ENCODE results near the gene CCDC8. TPM values are rescaled to one million over a fixed set of nuclear protein-coding genes. Genes with fewer than 3 reads are reported as not detected.

CCDC8 gene
- total and polyA plus RNA-seq, 2 experiments from 2014 or later, result 5.6 to 16.5 TPM

GRCh38 chr19:46427518-46428045 is 14.2 kb upstream of the CCDC8 start:
- H3K27me3 Mint-ChIP-seq (ENCODE audit: insufficient read depth, low read depth, poor library complexity), result peaks cover 13% of the 10 kb centered on the region
- Histone ChIP-seq H3K4me2 (no peak overlapping the region), H3K27me3 (ENCODE audit: insufficient read depth) (no peaks in the 10 kb centered on the region), H3K27ac (ENCODE audit: low read depth) (no peak overlapping the region), H3K4me1 (ENCODE audit: insufficient read depth) (peaks cover 11% of the 10 kb centered on the region), H2AFZ (no peak overlapping the region), H3K9me2 (ENCODE audit: insufficient read depth) (no peaks in the 10 kb centered on the region), H3K4me3 (peak overlapping the region; percentile 69; the same call in 1 of the 2 replicates), H3F3A (replicated peaks; ENCODE audit: low read depth) (no peaks in the 10 kb centered on the region), H4K20me1 (replicated peaks; ENCODE audit: insufficient read depth) (no peaks in the 10 kb centered on the region), H3K79me2 (replicated peaks; ENCODE audit: insufficient read depth) (no peaks in the 10 kb centered on the region), H3K36me3 (ENCODE audit: insufficient read depth) (no peaks in the 10 kb centered on the region)
- peak overlapping the region; percentile 88; the same call in 2 of the 3 replicates for H3K4me3 Mint-ChIP-seq
- no peak for ATAC-seq
- no peaks in the 10 kb centered on the region for H3K36me3 Mint-ChIP-seq (ENCODE audit: low read depth)
- no peak for DNase-seq (ENCODE audit: low spot score)
- no peaks in the 10 kb centered on the region for H3K9me3 Mint-ChIP-seq
- H3K4me1 Mint-ChIP-seq, result peaks cover 23% of the 10 kb centered on the region
- H3K27ac Mint-ChIP-seq, result no peak overlapping the region
- TF ChIP-seq EZH2phosphoT487 (IDR thresholded peaks at IDR 0.05; ENCODE audit: unreplicated experiment) (no peak), EZH2 (IDR thresholded peaks at IDR 0.05; ENCODE audit: low read depth, unreplicated experiment) (no peak), STAT1 (IDR thresholded peaks at IDR 0.05; ENCODE audit: unreplicated experiment) (no peak), ZNF331 (CRISPR knock-in tag; IDR thresholded peaks at IDR 0.05; ENCODE audit: low read depth) (no peak), JUNB (IDR thresholded peaks at IDR 0.05; ENCODE audit: unreplicated experiment) (no peak), POLR2AphosphoS5 (IDR thresholded peaks at IDR 0.05; ENCODE audit: low read depth) (no peak), CTCF (conservative IDR thresholded peaks at IDR 0.05; ENCODE audit: low read depth in 2 of 2) (no peak), ZNF114 (CRISPR knock-in tag; IDR thresholded peaks at IDR 0.05) (no peak), CREB1 (CRISPR knock-in tag; IDR thresholded peaks at IDR 0.05; ENCODE audit: low read depth) (no peak), REST (IDR thresholded peaks at IDR 0.05; ENCODE audit: unreplicated experiment) (no peak), ETS1 (IDR thresholded peaks at IDR 0.05) (no peak), ZNF462 (CRISPR knock-in tag; IDR thresholded peaks at IDR 0.05) (no peak), NANOG (IDR thresholded peaks at IDR 0.05; ENCODE audit: borderline replicate concordance) (no peak)
